Mammary epithelial cell (primary cell): ENCODE results near the gene UNK.

Source experiments
- EZH2 ChIP-seq: IDR thresholded peaks from 2 replicates; pipeline ENCODE4 v1.6.1; 2012; ENCODE audit warnings: low read length, inconsistent platforms, borderline replicate concordance
- TF ChIP-seq, protein P1 (sequence below), 2 donors: IDR thresholded peaks in 1 of 2; conservative IDR thresholded peaks in 1 of 2; 2 replicates each; pipeline ENCODE4 v1.5.1; 2011 to 2012; ENCODE audit warnings: inconsistent platforms in 2 of 2, low read length in 2 of 2, mild to moderate bottlenecking in 2 of 2, control low read depth in 1 of 2, low read depth in 1 of 2; ENCODE audit not compliant: insufficient read depth in 1 of 2; ENCODE audit errors: extremely low read depth in 1 of 2

DNA sequence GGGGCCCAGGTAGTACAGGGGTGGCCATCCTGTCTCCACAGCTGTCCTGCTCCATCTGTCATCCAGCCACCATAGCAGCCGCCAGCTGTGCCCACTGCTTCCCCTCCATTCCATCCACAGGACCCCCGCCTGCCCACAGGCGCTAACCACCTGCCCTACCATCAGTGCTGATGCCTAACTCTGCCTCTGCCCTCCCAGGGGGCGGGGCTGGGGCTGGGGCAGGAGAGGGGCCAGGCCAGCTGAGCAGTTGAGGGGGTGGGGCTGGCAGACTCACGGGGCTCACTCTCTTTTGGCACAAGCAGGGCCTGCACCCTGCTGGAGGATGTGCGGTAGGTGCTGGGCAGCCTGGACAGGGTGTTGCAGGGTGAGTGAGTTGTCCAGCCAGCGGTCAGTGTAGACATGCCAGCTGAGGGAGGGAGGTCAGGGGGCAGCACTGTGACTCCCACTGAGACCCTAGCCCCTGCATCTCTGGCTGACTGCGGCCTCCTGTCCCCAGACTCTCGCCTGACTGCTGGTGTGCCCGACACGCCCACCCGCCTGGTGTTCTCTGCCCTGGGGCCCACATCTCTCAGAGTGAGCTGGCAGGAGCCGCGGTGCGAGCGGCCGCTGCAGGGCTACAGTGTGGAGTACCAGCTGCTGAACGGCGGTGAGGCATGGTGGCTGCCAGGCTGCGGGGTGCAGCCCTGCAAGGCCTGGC lies 29.3 kb upstream of the UNK start:
- TF ChIP-seq, protein P1, sequence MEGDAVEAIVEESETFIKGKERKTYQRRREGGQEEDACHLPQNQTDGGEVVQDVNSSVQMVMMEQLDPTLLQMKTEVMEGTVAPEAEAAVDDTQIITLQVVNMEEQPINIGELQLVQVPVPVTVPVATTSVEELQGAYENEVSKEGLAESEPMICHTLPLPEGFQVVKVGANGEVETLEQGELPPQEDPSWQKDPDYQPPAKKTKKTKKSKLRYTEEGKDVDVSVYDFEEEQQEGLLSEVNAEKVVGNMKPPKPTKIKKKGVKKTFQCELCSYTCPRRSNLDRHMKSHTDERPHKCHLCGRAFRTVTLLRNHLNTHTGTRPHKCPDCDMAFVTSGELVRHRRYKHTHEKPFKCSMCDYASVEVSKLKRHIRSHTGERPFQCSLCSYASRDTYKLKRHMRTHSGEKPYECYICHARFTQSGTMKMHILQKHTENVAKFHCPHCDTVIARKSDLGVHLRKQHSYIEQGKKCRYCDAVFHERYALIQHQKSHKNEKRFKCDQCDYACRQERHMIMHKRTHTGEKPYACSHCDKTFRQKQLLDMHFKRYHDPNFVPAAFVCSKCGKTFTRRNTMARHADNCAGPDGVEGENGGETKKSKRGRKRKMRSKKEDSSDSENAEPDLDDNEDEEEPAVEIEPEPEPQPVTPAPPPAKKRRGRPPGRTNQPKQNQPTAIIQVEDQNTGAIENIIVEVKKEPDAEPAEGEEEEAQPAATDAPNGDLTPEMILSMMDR (conservative IDR thresholded peaks at IDR 0.05 in 1 of 2, IDR thresholded peaks at IDR 0.05 in 1 of 2; ENCODE audit: extremely low read depth in 1 of 2, insufficient read depth in 1 of 2, low read depth in 1 of 2, low read length in 2 of 2) = no peak
- TF ChIP-seq EZH2 = no peak
